Mononuclear cell (primary cell): Measurements from ENCODE around the gene RSPH10B2. TPM values are rescaled to one million over a fixed set of nuclear protein-coding genes. Genes with fewer than 3 reads are reported as not detected.
"Not testable (repeated sequence)": the region's sequence is repeated elsewhere in the genome, so short reads cannot be mapped to it uniquely, and the experiment has no call there.

Source experiments
- H3K27me3 ChIP-seq: 2 replicates; pipeline ENCODE4 v1.6.0; 2011; ENCODE audit warnings: low read length, control low read depth; ENCODE audit not compliant: insufficient read depth
- H3K4me1 ChIP-seq: 2 replicates; pipeline ENCODE4 v1.5.1; 2011; ENCODE audit warnings: mild to moderate bottlenecking, low read length, control low read depth; ENCODE audit not compliant: insufficient read depth
- H3K4me3 ChIP-seq: 2 replicates; pipeline ENCODE4 v1.5.1; 2011; ENCODE audit warnings: mild to moderate bottlenecking, low read length, moderate library complexity
- H3K9me3 ChIP-seq: 2 replicates; pipeline ENCODE4 v1.5.1; 2011; ENCODE audit warnings: low read depth, mild to moderate bottlenecking, control low read depth, low read length
- total RNA-seq: library from RNA; depleted of rRNA; stranded (reverse); fragments of >200 nt; gene quantifications from one replicate; pipeline ENCODE4 v1.2.3, GENCODE V29; 2012

RSPH10B2 gene
- total RNA-seq, 1 donor = 0.21 TPM

DNA sequence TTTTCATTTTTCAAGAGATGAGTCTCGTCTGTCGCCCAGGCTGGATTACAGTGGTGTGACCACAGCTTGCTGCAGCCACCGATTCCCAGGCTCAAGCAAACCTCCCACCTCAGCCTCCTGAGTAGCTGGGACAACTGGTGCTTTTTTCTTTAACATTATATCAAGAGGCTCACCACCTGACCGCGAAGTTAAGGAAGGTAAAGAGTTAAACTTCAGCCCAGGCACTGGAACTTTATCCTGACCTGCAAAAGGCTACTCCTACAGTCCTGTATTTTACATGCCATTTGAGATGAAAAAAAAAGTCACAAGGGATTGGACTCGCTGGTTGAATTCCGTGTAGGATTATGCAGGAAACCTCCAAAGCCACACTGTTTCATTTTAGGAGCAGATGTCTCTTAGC is 61.6 kb downstream of the RSPH10B2 start:
- H3K4me3 ChIP-seq, H3K27me3 ChIP-seq, H3K4me1 ChIP-seq, H3K9me3 ChIP-seq: not testable (repeated sequence)

DNA sequence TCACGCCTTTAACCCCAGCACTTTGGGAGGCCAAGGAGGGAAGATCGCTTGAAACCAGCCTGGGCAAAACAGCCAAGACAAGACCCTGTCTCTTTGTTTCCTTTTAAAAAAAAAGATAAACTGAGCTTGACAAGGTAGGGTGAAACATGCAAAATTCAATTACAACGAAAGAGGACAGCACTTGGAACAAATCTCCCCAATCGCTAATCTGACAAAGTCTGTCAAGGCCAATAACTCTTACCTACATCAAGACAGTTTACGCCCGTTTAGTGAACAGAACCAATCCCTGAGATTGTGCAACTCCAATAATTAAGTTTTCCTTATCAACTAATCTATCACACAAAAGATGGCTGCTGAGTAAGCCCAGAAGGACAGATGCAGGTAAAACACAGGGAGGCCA is 67.7 kb downstream of the RSPH10B2 start:
- not testable (repeated sequence) for H3K4me3 ChIP-seq, H3K27me3 ChIP-seq, H3K4me1 ChIP-seq, H3K9me3 ChIP-seq

DNA sequence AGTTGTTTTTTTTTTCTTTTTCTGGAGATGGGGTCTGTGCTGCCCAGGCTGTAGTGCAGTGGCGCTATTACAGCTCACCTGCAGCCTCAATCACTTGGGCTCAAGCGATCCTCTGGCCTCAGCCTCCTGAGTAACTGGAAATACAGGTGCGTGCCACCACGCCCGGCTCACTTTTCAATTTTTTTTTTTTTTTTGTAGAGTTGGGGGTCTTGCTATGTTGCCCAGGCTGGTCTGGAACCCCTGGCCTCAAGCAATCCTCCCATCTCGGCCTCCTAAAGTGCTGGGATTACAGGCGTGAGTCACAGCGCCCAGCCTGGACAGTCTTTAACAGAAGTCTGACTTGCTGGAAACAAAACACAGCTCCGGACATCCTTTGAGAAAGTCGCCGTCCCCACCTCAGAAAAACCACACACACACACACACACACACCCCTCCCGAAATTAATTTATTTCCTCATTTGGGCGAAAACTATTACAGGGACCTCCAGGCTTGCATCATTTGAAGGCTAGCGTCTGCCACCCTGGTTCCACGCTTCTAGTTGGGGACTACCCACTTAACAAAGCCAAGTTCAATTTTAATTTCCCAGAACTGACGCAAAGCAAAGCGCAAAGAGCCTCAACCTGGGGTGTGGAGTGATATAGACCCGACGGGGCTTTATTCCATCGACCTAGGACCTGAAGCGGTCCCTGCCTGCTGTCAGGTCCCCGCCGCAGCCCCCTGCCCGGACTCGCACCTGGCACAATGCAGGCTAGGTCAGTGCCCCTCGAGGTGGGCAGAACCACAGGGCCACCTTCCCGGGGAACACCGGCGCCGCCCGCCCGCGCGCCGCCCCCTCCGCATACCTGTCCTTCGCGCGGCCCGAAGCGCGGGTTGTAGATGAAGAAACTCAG is 71.6 kb downstream of the RSPH10B2 start:
- not testable (repeated sequence) for H3K9me3 ChIP-seq, H3K27me3 ChIP-seq, H3K4me1 ChIP-seq
- peak overlapping the region; percentile 49 for H3K4me3 ChIP-seq

DNA sequence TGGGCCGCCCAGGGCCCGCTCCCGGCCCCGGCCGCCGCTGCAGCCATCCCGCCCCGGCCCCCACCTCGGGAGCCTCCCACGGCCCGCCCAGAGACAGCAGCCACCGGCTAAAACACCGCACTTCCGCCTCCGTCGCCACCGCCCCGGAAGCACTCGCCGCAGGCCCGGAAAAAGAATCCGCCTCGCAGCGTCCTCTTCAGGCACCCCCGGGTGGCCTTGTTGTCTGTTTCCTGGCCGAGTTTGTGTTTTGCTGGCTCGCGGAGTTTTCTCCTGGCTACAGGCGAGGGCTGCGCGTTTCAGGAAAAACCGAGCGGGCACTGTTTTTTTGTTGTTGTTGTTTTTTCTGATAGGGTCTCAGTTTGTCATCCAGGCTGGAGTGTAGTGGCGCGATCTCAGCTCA is 72.2 kb downstream of the RSPH10B2 start, which contains the start of gene CCZ1B:
CCZ1B (minus strand) TSS at position 125 of the 400 bp plus-strand sequence; CDS start at position 47, 78 bp downstream.
- peak within 1 kb of the TSS; percentile 49 for H3K4me3 ChIP-seq
- H3K27me3 ChIP-seq, H3K4me1 ChIP-seq, H3K9me3 ChIP-seq: not testable (repeated sequence)

DNA sequence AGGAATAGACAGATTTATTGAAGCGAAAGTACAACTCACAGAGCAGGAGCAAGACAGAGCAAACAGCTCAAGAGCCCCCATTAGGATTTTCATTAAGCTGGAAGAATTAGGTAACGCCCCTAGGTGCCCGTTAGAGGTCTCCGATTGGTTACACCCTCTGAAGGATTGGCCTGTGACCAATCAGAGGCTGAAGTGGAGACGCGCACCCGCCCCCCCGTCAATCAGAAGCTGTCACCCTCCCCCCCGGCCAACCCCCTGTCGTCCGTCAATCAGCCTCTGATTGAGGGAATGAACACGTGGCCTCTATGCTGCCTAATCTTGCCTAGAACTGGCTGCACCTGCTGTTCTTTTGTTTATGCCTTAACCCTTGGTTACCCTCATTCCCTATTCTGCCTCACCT is 73.3 kb downstream of the RSPH10B2 start:
- H3K9me3 ChIP-seq, H3K27me3 ChIP-seq, H3K4me3 ChIP-seq, H3K4me1 ChIP-seq: not testable (repeated sequence)

GRCh38 chr7:6829616-6830015 is 75.7 kb downstream of the RSPH10B2 start:
- not testable (repeated sequence) for H3K4me1 ChIP-seq, H3K4me3 ChIP-seq, H3K9me3 ChIP-seq
- H3K27me3 ChIP-seq = peaks cover 10% of the 10 kb centered on the region

DNA sequence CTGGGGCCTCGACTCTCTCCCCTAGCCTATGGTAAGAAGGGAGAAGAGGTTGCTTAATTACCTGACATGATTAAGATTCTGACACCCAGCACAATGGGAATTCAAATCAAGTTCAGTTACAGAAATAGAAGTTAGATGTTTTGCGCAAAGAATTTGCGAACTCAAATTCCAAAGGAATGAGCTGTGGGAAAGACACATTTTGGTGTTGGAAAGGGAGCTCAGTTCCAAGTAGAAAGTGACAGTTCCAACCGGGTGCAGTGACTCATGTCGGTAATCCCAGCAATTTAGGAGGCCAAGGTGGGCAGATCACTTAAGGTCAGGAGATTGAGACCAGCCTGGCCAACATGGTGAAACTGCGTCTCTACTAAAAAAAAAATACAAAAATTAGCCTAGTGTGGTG is 76.1 kb downstream of the RSPH10B2 start:
- H3K4me3 ChIP-seq, H3K4me1 ChIP-seq, H3K9me3 ChIP-seq: not testable (repeated sequence)
- peaks cover 10% of the 10 kb centered on the region for H3K27me3 ChIP-seq

GRCh38 chr7:6831018-6831725 is 77.3 kb downstream of the RSPH10B2 start:
- Histone ChIP-seq H3K4me1 (no peaks in the 10 kb centered on the region), H3K27me3 (peaks cover 10% of the 10 kb centered on the region), H3K9me3 (no peaks in the 10 kb centered on the region)

DNA sequence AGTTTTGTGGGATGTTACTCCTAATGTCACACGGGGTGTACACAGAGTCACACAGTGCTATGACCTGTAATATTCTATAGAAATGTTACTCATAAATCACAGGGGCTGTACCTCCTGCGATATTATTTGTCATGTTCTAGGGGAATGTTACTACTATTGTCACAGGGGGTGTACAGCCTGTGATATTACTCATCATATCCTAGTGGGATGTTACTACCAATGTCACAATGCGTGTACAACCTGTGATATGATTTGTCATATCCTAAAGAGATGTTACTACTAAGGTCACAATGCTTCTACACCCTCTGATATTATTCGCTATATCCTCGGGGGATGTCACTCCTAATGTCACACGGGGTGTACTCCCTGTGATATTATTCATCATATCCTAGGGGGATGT is 79.7 kb downstream of the RSPH10B2 start:
- Histone ChIP-seq H3K4me1 (no peaks in the 10 kb centered on the region), H3K27me3 (peaks cover 10% of the 10 kb centered on the region), H3K9me3 (no peaks in the 10 kb centered on the region), H3K4me3 (no peak overlapping the region)

More at GRCh38 chr7:6831018-6831725, 77.3 kb downstream of the RSPH10B2 start:
- H3K4me3 ChIP-seq = no peak overlapping the region

- H3K4me3 ChIP-seq = not testable (repeated sequence)
Observed at GRCh38 chr7:6835521-6835920, 81.6 kb downstream of the RSPH10B2 start.

GRCh38 chr7:6837081-6837480 is 83.2 kb downstream of the RSPH10B2 start:
- not testable (repeated sequence) for H3K4me3 ChIP-seq, H3K9me3 ChIP-seq, H3K4me1 ChIP-seq
- H3K27me3 ChIP-seq = peaks cover 10% of the 10 kb centered on the region

More at GRCh38 chr7:6835521-6835920, 81.6 kb downstream of the RSPH10B2 start:
- H3K4me1 ChIP-seq, H3K9me3 ChIP-seq: not testable (repeated sequence)
- peaks cover 12% of the 10 kb centered on the region for H3K27me3 ChIP-seq

DNA sequence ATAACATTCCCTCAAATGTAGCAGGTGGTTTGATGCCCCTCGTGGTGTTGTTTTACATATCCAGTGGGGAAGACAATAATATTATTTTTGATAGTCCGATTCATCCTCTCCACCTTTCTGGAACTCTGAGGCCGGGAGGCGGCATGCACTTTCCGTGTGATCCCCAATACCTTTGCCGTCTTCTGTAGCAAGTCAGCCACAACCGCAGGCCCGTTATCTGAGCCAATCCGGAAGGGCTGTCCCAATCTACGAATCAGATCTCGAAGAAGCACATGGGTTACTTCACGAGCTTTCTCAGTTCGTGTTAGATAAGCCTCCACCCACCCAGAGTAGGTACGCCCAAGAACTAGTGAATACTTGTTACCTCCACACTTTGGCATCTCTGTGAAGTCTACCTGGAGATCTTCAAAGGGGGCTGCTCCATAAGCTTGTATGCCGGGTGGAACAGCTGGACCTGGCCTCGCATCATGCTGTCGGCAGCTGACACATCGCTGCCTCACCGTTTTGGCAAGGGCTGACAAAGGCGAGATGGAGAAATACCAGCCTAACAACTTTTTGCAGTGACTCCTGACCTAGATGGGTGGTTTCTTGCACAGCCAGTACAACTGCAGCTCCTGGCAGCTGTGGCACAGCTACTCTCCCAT is 88.5 kb downstream of the RSPH10B2 start:
- H3K4me3 ChIP-seq, H3K9me3 ChIP-seq, H3K4me1 ChIP-seq, H3K27me3 ChIP-seq: not testable (repeated sequence)

GRCh38 chr7:6843092-6843491 is 89.2 kb downstream of the RSPH10B2 start:
- not testable (repeated sequence) for H3K27me3 ChIP-seq, H3K4me1 ChIP-seq

DNA sequence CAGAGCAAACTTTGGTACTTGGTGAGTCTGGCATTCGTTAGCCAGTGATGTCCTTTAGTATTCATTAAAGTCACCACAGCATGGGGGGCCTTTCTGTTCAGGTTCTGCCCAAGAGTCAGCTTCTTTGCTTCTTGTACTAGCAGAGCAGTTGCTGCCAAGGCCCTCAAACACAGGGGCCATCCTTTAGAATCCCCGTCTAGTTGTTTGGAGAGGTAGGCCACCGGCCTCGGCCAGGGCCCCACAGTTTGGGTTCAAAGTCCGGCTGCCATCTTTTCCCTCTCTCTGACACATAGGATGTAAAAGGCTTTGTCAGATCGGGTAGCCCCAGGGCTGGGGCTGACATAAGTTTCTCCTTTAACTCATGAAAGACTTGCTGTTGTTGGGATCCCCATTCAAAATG is 89.8 kb downstream of the RSPH10B2 start:
- H3K4me1 ChIP-seq, H3K27me3 ChIP-seq, H3K9me3 ChIP-seq, H3K4me3 ChIP-seq: not testable (repeated sequence)

More at GRCh38 chr7:6843092-6843491, 89.2 kb downstream of the RSPH10B2 start:
- H3K4me3 ChIP-seq, H3K9me3 ChIP-seq: not testable (repeated sequence)

- not testable (repeated sequence) for H3K9me3 ChIP-seq, H3K27me3 ChIP-seq, H3K4me3 ChIP-seq, H3K4me1 ChIP-seq
Observed at GRCh38 chr7:6845971-6846449, 92.1 kb downstream of the RSPH10B2 start.
